AG04450 (cell line): ENCODE data around the gene MCU. TPM values are rescaled to one million over a fixed set of nuclear protein-coding genes. Genes with fewer than 3 reads are reported as not detected.

Experiments used
- CTCF ChIA-PET: fragments of 300-600, 350-600 bp; formaldehyde crosslinking; extraction: SDS; loops from one replicate; lab custom pipeline; 2022; ENCODE audit warnings: antibody characterized with exemption, inconsistent platforms; lab: Charles Lee
- POLR2A ChIA-PET: fragments of 350-600 bp; formaldehyde crosslinking; extraction: SDS; loops from one replicate; lab custom pipeline; 2021; ENCODE audit warnings: antibody characterized with exemption, inconsistent platforms; lab: Yijun Ruan, JAX
- DNase-seq: peaks from one replicate; pipeline ENCODE4 v3.0.0-alpha.2; 2011; ENCODE audit warnings: low read depth, low spot score
- H3K27ac ChIP-seq: one replicate; pipeline ENCODE4 v1.5.1; 2012; ENCODE audit warnings: low read depth, low read length, control low read depth
- H3K27me3 ChIP-seq: one replicate; pipeline ENCODE4 v1.6.0; 2012; ENCODE audit warnings: low read length; ENCODE audit not compliant: control insufficient read depth, insufficient read depth
- H3K4me3 ChIP-seq: 2 replicates; pipeline ENCODE4 v1.5.1; 2011; ENCODE audit warnings: mild to moderate bottlenecking, low read depth, low read length, control low read depth
- H3K9me3 ChIP-seq: 2 replicates; pipeline ENCODE4 v1.5.1; 2012; ENCODE audit warnings: low read length; ENCODE audit not compliant: control insufficient read depth, insufficient read depth
- polyA plus RNA-seq: library from polyadenylated mRNA; depleted of rRNA; stranded (reverse); fragments of >200 nt; gene quantifications from 2 replicates; pipeline ENCODE4 v1.2.3, GENCODE V29; 2011
- TF ChIP-seq, protein P1 (sequence below): IDR thresholded peaks from 2 replicates; pipeline ENCODE4 v1.5.1; 2011; ENCODE audit warnings: low read depth, low read length, control low read depth, inconsistent platforms

MCU gene
- polyA plus RNA-seq, 1 experiment, result 104 TPM

DNA sequence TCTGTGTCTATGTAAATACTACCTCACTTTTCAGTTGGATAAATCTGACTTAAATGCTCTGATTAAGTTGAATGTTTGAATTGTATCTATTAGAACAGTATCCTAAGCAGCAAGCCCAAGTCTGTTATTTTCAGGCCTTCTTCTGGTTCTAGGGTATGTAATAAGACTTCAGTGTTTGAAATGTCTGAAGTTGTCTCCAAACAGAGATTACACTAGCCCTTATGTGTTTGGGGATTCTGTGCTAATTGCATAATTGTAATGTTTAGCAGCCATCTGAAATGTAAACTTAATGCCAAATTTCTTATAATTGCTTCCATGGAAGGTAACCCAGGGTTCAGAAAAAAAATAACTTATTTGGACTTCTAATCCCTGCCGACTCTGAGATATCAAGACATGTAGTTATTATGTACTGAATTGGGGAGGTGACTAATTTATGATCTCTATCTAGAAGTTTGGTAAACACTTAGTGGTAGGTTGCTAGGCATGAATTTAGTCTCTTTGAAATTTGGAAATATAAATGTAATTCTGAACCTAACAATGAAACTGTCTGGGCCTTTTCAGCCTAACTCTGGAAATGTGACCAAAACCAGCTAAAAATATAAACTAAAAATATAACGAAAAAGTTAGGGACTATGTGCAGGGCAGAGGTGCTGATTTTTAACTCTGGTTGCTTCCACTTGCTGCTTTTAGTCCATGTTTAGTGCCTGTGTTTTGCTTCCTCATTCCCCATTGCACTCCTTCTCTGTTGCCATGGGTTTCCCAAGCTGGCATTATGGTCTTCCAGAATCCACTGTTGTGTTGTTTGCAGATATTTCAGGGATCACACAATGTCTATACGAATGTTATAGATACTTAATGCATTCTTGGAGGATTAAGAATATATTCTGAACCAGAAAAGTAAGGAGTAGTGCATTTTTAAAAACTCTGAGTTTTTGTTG is 54.8 kb downstream of the MCU start:
- Histone ChIP-seq H3K27me3 (no peaks in the 10 kb centered on the region), H3K27ac (no peak overlapping the region), H3K9me3 (no peaks in the 10 kb centered on the region), H3K4me3 (no peak overlapping the region)
- POLR2A ChIA-PET, result no interaction called here
- TF ChIP-seq, protein P1, sequence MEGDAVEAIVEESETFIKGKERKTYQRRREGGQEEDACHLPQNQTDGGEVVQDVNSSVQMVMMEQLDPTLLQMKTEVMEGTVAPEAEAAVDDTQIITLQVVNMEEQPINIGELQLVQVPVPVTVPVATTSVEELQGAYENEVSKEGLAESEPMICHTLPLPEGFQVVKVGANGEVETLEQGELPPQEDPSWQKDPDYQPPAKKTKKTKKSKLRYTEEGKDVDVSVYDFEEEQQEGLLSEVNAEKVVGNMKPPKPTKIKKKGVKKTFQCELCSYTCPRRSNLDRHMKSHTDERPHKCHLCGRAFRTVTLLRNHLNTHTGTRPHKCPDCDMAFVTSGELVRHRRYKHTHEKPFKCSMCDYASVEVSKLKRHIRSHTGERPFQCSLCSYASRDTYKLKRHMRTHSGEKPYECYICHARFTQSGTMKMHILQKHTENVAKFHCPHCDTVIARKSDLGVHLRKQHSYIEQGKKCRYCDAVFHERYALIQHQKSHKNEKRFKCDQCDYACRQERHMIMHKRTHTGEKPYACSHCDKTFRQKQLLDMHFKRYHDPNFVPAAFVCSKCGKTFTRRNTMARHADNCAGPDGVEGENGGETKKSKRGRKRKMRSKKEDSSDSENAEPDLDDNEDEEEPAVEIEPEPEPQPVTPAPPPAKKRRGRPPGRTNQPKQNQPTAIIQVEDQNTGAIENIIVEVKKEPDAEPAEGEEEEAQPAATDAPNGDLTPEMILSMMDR, result no peak
- no peak for DNase-seq
- CTCF ChIA-PET, result no interaction called here

DNA sequence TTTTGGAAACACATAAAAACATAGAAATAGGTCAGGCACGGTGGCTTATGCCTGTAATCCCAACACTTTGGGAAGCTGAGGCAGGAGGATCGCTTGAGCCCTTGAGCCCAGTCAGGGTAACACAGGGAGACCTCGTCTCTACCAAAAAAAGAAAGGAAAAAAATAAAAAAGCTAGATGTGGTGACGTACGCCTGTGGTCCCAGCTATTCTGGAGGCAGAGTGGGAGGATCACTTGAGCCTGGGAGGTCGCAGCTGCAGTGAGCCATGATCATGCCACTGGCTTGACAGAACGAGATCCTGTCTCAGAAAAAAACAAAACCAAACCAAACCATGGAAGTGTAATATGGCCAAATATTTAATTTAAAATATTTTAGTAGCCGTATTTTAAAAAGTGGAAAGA is 55.6 kb downstream of the MCU start:
- TF ChIP-seq, protein P1, result no peak
- H3K4me3 ChIP-seq, result no peak overlapping the region
- ChIA-PET POLR2A (no interaction called here), CTCF (no interaction called here)
- DNase-seq, result no peak
- no peak overlapping the region for H3K27ac ChIP-seq
- no peaks in the 10 kb centered on the region for H3K27me3 ChIP-seq
- no peaks in the 10 kb centered on the region for H3K9me3 ChIP-seq

GRCh38 chr10:72753760-72754231 is 61.9 kb downstream of the MCU start:
- Histone ChIP-seq H3K27ac (no peak overlapping the region), H3K9me3 (no peaks in the 10 kb centered on the region), H3K4me3 (no peak overlapping the region), H3K27me3 (no peaks in the 10 kb centered on the region)
- DNase-seq, result no peak
- TF ChIP-seq, protein P1, result no peak
- CTCF ChIA-PET, result no interaction called here
- POLR2A ChIA-PET, result no interaction called here

- DNase-seq, result no peak
- no peaks in the 10 kb centered on the region for H3K9me3 ChIP-seq
- no peak overlapping the region for H3K27ac ChIP-seq
- POLR2A ChIA-PET, result interaction anchor here (0.6 kb wide), 1 partner anchor 10 kb away, joined by 3 read pairs; no protein-coding TSS in a partner anchor
- TF ChIP-seq, protein P1, result no peak
- H3K4me3 ChIP-seq, result no peak overlapping the region
- H3K27me3 ChIP-seq, result no peaks in the 10 kb centered on the region
- CTCF ChIA-PET, result no interaction called here
Observed at GRCh38 chr10:72754275-72755032, 62.5 kb downstream of the MCU start.
